Neural progenitor cell (in vitro differentiated cells): ENCODE measurements around the gene GDPD5. TPM values are rescaled to one million over a fixed set of nuclear protein-coding genes. Genes with fewer than 3 reads are reported as not detected.
A peak's percentile ranks its signal among the peaks of the same experiment; 100 is the strongest.

ENCODE experiments used
- DNase-seq: peaks from one replicate; pipeline ENCODE4 v3.0.0-alpha.2; 2016; ENCODE audit warnings: low spot score
- H2AFZ ChIP-seq: fragments of 200-600 bp; sonication (generic); replicated peaks from 2 replicates; pipeline ENCODE4 v1.6.1; 2016; ENCODE audit warnings: antibody characterized with exemption
- H3F3A ChIP-seq: fragments of 200-600 bp; sonication (generic); 2 replicates; pipeline ENCODE4 v1.6.1; 2016; ENCODE audit warnings: antibody characterized with exemption, low read depth
- H3K27ac ChIP-seq: fragments of 200-600 bp; sonication (generic); 2 replicates; pipeline ENCODE4 v1.5.1; 2016; ENCODE audit warnings: mild to moderate bottlenecking
- H3K27me3 ChIP-seq: fragments of 200-600 bp; sonication (generic); 2 replicates; pipeline ENCODE4 v1.6.1; 2016; ENCODE audit warnings: mild to moderate bottlenecking, moderate library complexity
- H3K36me3 ChIP-seq: fragments of 200-600 bp; sonication (generic); 2 replicates; pipeline ENCODE4 v1.5.1; 2016
- H3K4me1 ChIP-seq: fragments of 200-600 bp; sonication (generic); 2 replicates; pipeline ENCODE4 v1.6.1; 2016; ENCODE audit warnings: mixed run types
- H3K4me2 ChIP-seq: fragments of 200-600 bp; sonication (generic); 2 replicates; pipeline ENCODE4 v1.6.1; 2016
- H3K4me3 ChIP-seq: fragments of 200-600 bp; sonication (generic); 2 replicates; pipeline ENCODE4 v1.5.1; 2016
- H3K79me2 ChIP-seq: fragments of 200-600 bp; sonication (generic); 2 replicates; pipeline ENCODE4 v1.6.1; 2016; ENCODE audit warnings: low read depth
- H3K9ac ChIP-seq: fragments of 200-600 bp; sonication (generic); 2 replicates; pipeline ENCODE4 v1.6.1; 2016
- H3K9me3 ChIP-seq: fragments of 200-600 bp; sonication (generic); 2 replicates; pipeline ENCODE4 v1.5.1; 2016; ENCODE audit warnings: low read depth
- H4K20me1 ChIP-seq: fragments of 200-600 bp; sonication (generic); 2 replicates; pipeline ENCODE4 v1.6.1; 2016; ENCODE audit warnings: low read depth
- H3K27ac Mint-ChIP-seq: 3 replicates; pipeline ENCODE4 v1.8.0; 2021; ENCODE audit warnings: mixed read lengths
- H3K27me3 Mint-ChIP-seq: 2 replicates; pipeline ENCODE4 v1.8.0; 2022; ENCODE audit warnings: low read depth, mild to moderate bottlenecking, inconsistent platforms, moderate library complexity, mixed read lengths; ENCODE audit not compliant: insufficient read depth
- H3K36me3 Mint-ChIP-seq: 3 replicates; pipeline ENCODE4 v1.8.0; 2021; ENCODE audit warnings: mixed read lengths
- H3K4me1 Mint-ChIP-seq: 3 replicates; pipeline ENCODE4 v1.8.0; 2021; ENCODE audit warnings: mixed read lengths
- H3K4me3 Mint-ChIP-seq: 3 replicates; pipeline ENCODE4 v1.8.0; 2021; ENCODE audit warnings: mild to moderate bottlenecking, moderate library complexity, mixed read lengths
- H3K9me3 Mint-ChIP-seq: 3 replicates; pipeline ENCODE4 v1.8.0; 2020; ENCODE audit warnings: mixed read lengths
- CTCF ChIP-seq: fragments of 200-600 bp; sonication (generic); IDR thresholded peaks from 2 replicates; pipeline ENCODE4 v1.5.1; 2017; ENCODE audit warnings: antibody characterized with exemption, mild to moderate bottlenecking
- EZH2 ChIP-seq: fragments of 200-600 bp; sonication (generic); IDR thresholded peaks from 2 replicates; pipeline ENCODE4 v1.6.1; 2017; ENCODE audit warnings: antibody characterized with exemption, mild to moderate bottlenecking, moderate library complexity
- EZH2phosphoT487 ChIP-seq: fragments of 200-600 bp; sonication (generic); IDR thresholded peaks from 2 replicates; pipeline ENCODE4 v1.6.1; 2017; ENCODE audit warnings: antibody characterized with exemption
- total RNA-seq: library from RNA; depleted of rRNA; stranded (reverse); fragments of >200 nt; gene quantifications from 2 replicates; pipeline ENCODE4 v1.2.3, GENCODE V29; 2015; ENCODE audit warnings: low replicate concordance

The GDPD5 gene
- total RNA-seq, 1 donor from 2014 or later: 11.3 TPM

GRCh38 chr11:75474240-75474639, 51.5 kb downstream of the GDPD5 start:
- Mint-ChIP-seq H3K4me1 (peaks cover 56% of the 10 kb centered on the region), H3K4me3 (no peak overlapping the region), H3K36me3 (no peaks in the 10 kb centered on the region), H3K9me3 (no peaks in the 10 kb centered on the region), H3K27ac (no peak overlapping the region), H3K27me3 (no peaks in the 10 kb centered on the region)
- H3K9ac ChIP-seq: no peak overlapping the region
- no peaks in the 10 kb centered on the region for H4K20me1 ChIP-seq
- H3K79me2 ChIP-seq: no peaks in the 10 kb centered on the region
- H3K9me3 ChIP-seq: no peaks in the 10 kb centered on the region
- no peak overlapping the region for H2AFZ ChIP-seq
- no peaks in the 10 kb centered on the region for H3K36me3 ChIP-seq
- H3F3A ChIP-seq: peaks cover 12% of the 10 kb centered on the region
- no peak overlapping the region for H3K27ac ChIP-seq
- H3K4me1 ChIP-seq: peaks cover 35% of the 10 kb centered on the region
- H3K4me3 ChIP-seq: no peak overlapping the region
- H3K4me2 ChIP-seq: no peak overlapping the region
- TF ChIP-seq CTCF (no peak), EZH2 (no peak), EZH2phosphoT487 (no peak)
- H3K27me3 ChIP-seq: no peaks in the 10 kb centered on the region
- DNase-seq: no peak

GRCh38 chr11:75473684-75474083, 52.1 kb downstream of the GDPD5 start:
- Mint-ChIP-seq H3K27me3 (no peaks in the 10 kb centered on the region), H3K27ac (no peak overlapping the region), H3K4me1 (peaks cover 62% of the 10 kb centered on the region), H3K36me3 (no peaks in the 10 kb centered on the region), H3K9me3 (no peaks in the 10 kb centered on the region), H3K4me3 (no peak overlapping the region)
- H3K79me2 ChIP-seq: no peaks in the 10 kb centered on the region
- no peak overlapping the region for H2AFZ ChIP-seq
- no peak overlapping the region for H3K4me3 ChIP-seq
- H3K27ac ChIP-seq: no peak overlapping the region
- H3F3A ChIP-seq: peaks cover 12% of the 10 kb centered on the region
- TF ChIP-seq CTCF: no peak
- no peak for TF ChIP-seq EZH2
- no peak for TF ChIP-seq EZH2phosphoT487
- H4K20me1 ChIP-seq: no peaks in the 10 kb centered on the region
- no peaks in the 10 kb centered on the region for H3K27me3 ChIP-seq
- no peak for DNase-seq
- peaks cover 39% of the 10 kb centered on the region for H3K4me1 ChIP-seq
- H3K9ac ChIP-seq: no peak overlapping the region
- H3K4me2 ChIP-seq: no peak overlapping the region
- H3K9me3 ChIP-seq: no peaks in the 10 kb centered on the region
- no peaks in the 10 kb centered on the region for H3K36me3 ChIP-seq

GRCh38 chr11:75472081-75472732, 53.5 kb downstream of the GDPD5 start:
- Histone ChIP-seq H3F3A (peaks cover 12% of the 10 kb centered on the region), H3K36me3 (no peaks in the 10 kb centered on the region), H3K79me2 (no peaks in the 10 kb centered on the region), H3K9ac (no peak overlapping the region), H3K27me3 (no peaks in the 10 kb centered on the region), H2AFZ (no peak overlapping the region), H3K4me3 (no peak overlapping the region), H4K20me1 (no peaks in the 10 kb centered on the region), H3K4me1 (peaks cover 48% of the 10 kb centered on the region), H3K9me3 (no peaks in the 10 kb centered on the region), H3K27ac (no peak overlapping the region), H3K4me2 (no peak overlapping the region)
- Mint-ChIP-seq H3K9me3 (no peaks in the 10 kb centered on the region), H3K27me3 (peaks cover 2% of the 10 kb centered on the region), H3K4me3 (no peak overlapping the region), H3K4me1 (peaks cover 67% of the 10 kb centered on the region), H3K27ac (peak overlapping the region; percentile 67), H3K36me3 (no peaks in the 10 kb centered on the region)
- no peak for DNase-seq
- TF ChIP-seq CTCF (no peak), EZH2phosphoT487 (no peak), EZH2 (no peak)
